ENCODE measurements around the gene MLST8. TPM values are rescaled to one million over a fixed set of nuclear protein-coding genes. Genes with fewer than 3 reads are reported as not detected.

MLST8 gene
- total RNA-seq, 4 donors from 2014 or later, result 61.0 to 95.6 (median 63.1) TPM

DNA sequence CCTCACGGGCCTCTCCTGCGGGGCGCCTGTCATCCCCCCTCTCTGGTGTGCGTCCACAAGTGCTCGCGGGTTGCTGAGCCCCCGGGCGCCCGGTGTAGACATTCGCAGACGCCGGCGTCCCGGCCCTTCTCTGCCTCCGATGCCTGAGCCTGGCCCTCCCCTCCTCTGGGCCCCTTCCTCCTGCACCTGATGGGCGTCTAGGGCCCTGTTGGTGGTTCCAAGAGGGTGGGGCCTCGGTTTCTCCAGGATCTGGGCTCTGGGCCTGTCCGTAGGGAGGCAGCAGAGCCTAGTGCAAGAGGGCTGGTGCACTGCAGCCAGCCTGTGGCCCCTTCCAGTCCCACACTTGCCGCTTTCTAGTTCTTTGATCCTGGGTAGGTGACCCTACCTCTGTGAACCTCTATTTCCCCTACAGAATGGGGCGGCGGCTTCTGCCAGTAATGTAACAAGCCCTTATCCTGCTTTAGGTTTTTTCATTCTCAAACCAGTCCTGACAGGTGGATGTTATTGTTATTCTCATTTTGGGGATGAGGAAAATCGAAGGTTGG lies 18.8 kb downstream of the MLST8 start:
- 8 to 20% methylated on average over 8 to 19 of the region's 22 CpGs for WGBS, 2 donors
- Histone ChIP-seq H3K27ac (peak overlapping the region; percentile 30 to 86 (median 62)), H3K4me1 (peaks cover 10 to 23% of the 10 kb centered on the region in 2 donors), H3K27me3 (no peaks in the 10 kb centered on the region), H3K9me3 (no peaks in the 10 kb centered on the region), H3K4me3 (replicated peaks in 1 of 3) (peak overlapping the region; percentile 38 to 94 (median 72)), H3K36me3 (peaks cover 8 to 11% of the 10 kb centered on the region in 2 donors)
- TF ChIP-seq POLR2A (IDR thresholded peaks at IDR 0.05), result no peak
- TF ChIP-seq, protein P1, sequence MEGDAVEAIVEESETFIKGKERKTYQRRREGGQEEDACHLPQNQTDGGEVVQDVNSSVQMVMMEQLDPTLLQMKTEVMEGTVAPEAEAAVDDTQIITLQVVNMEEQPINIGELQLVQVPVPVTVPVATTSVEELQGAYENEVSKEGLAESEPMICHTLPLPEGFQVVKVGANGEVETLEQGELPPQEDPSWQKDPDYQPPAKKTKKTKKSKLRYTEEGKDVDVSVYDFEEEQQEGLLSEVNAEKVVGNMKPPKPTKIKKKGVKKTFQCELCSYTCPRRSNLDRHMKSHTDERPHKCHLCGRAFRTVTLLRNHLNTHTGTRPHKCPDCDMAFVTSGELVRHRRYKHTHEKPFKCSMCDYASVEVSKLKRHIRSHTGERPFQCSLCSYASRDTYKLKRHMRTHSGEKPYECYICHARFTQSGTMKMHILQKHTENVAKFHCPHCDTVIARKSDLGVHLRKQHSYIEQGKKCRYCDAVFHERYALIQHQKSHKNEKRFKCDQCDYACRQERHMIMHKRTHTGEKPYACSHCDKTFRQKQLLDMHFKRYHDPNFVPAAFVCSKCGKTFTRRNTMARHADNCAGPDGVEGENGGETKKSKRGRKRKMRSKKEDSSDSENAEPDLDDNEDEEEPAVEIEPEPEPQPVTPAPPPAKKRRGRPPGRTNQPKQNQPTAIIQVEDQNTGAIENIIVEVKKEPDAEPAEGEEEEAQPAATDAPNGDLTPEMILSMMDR (IDR thresholded peaks at IDR 0.05), result peak in 2 of 6 experiments; percentile 17 to 38
- intact Hi-C loops (cut with DNase I), result no loop called here
- peak; percentile 59 to 62 for DNase-seq

DNA sequence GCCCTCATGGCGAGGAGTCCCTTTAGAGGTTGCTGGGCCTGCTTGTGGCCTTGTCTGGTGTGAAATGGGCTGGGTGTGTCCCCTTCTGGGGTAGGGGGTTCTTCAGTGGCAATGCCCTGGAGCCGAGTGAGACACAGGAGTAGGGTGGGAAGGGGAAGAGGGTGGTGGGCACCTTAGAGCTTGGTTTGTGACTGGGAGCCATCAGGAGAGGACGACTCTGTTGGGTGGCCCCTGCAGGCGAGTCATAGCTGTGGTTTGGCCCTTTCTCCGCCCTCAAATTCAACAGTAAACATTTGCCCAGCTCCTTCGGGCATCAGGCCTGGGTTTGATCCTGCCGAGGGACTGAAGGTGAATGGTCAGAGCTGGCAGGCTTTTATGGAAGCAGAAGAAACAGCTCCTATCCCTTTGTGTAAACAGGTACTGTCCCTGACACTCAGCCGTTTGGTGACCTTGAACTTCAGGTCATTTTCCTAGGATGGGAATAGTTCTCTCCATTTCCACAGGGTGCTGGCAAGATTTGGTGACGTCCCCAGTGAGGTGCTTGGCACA lies 21.1 kb downstream of the MLST8 start:
- TF ChIP-seq, protein P1 (IDR thresholded peaks at IDR 0.05), result no peak
- no peak for TF ChIP-seq POLR2A (IDR thresholded peaks at IDR 0.05)

DNA sequence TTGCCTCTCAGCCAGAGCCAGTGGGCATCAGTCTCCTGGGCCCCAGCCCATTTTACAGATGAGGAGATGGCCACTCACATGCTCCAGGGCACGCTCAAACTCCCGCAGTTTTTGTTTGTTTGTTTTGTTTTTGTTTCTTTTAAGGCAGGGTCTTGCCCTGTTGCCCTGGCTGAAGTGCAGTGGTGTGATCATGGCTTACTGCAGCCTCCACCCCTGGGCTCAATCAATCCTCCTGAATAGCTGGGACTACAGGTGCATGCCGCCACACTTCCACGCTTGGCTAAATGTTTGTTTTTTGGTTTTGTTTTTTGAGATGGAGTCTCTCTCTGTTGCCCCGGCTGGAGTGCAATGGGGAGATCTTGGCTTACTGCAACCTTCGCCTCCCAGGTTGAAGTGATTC lies 21.7 kb downstream of the MLST8 start:
- Histone ChIP-seq H3K9me3 (no peaks in the 10 kb centered on the region), H3K4me3 (replicated peaks in 1 of 3) (no peak overlapping the region), H3K27ac (no peak overlapping the region), H3K4me1 (peaks cover 35 to 45% of the 10 kb centered on the region in 2 donors), H3K36me3 (peaks cover 19 to 27% of the 10 kb centered on the region in 2 donors), H3K27me3 (no peaks in the 10 kb centered on the region)
- 87 to 88% methylated on average over 6 of the region's 6 CpGs for WGBS, 2 donors
- DNase-seq, result no peak
- intact Hi-C loops (cut with DNase I), result no loop called here
- TF ChIP-seq, protein P1 (IDR thresholded peaks at IDR 0.05), result no peak
- no peak for TF ChIP-seq POLR2A (IDR thresholded peaks at IDR 0.05)

More for the DNA sequence above, 21.1 kb downstream of the MLST8 start:
- H3K27me3 ChIP-seq, result no peaks in the 10 kb centered on the region
- no peak overlapping the region for H3K4me3 ChIP-seq (replicated peaks in 1 of 3)
- WGBS, 2 donors, result 82 to 87% methylated on average over 9 of the region's 9 CpGs
- peaks cover 29 to 39% of the 10 kb centered on the region in 2 donors for H3K4me1 ChIP-seq
- peaks cover 19 to 24% of the 10 kb centered on the region in 2 donors for H3K36me3 ChIP-seq
- intact Hi-C loops (cut with DNase I), result no loop called here
- no peaks in the 10 kb centered on the region for H3K9me3 ChIP-seq
- no peak overlapping the region for H3K27ac ChIP-seq
- DNase-seq, result no peak

DNA sequence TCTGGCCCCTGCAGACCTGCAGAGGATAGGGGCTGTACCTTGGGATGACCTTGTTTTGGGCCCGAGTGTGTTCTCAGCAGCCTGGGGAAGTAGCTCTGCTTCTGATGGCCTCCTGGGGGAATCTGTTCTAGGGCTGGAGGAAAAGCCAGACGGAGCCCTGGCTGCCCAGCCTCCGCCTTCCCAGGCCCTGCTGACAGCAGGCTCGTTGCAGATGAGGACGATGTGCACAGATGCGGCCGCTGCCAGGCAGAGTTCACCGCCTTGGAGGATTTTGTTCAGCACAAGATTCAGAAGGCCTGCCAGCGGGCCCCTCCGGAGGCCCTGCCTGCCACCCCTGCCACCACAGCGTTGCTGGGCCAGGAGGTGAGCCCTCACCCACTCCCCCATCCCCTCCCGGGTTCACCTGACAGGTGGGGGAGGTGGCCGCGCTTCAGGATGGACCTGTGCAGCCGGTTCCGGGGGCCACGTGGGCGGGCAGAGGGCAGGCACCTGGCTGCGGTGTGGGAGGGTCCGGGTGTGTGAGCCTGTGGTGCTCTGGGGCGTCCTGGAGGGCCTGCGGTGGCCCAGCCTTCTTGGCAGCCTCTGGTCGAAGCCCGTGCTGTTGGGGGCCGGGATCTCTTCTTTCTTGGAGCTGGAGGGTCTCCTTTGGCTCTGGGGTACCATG lies 23.0 kb downstream of the MLST8 start:
- intact Hi-C loops (cut with DNase I), result no loop called here
- DNase-seq, result no peak
- peaks cover 28 to 36% of the 10 kb centered on the region in 2 donors for H3K36me3 ChIP-seq
- peak overlapping the region in 1 of 3 donors; percentile 28 for H3K27ac ChIP-seq
- TF ChIP-seq POLR2A (IDR thresholded peaks at IDR 0.05), result no peak
- TF ChIP-seq, protein P1 (IDR thresholded peaks at IDR 0.05), result no peak
- WGBS, 2 donors, result 87 to 91% methylated on average over 10 to 19 of the region's 25 CpGs
- H3K9me3 ChIP-seq, result no peaks in the 10 kb centered on the region
- H3K27me3 ChIP-seq, result no peaks in the 10 kb centered on the region
- peaks cover 47 to 55% of the 10 kb centered on the region in 2 donors for H3K4me1 ChIP-seq
- no peak overlapping the region for H3K4me3 ChIP-seq (replicated peaks in 1 of 3)

DNA sequence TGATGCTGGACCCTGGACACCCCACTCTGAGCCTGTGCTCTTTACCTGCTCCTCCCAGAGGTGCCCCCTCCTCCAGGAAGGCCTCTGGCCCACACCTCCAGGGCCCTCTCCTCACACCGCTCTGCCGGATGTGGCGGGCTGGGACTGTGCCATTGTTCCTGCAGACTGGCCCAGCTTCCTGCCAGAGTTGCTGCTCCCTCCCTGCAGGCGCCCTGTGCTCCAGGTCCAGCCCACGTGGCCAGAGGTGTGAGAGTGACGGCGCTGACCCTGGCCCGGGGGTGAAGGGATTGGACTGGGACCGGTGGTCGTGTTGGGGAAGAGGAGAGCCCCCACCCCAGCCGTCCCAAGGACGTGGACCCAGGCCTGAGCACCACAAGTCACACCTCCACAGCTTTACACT lies 23.8 kb downstream of the MLST8 start:
- Histone ChIP-seq H3K9me3 (no peaks in the 10 kb centered on the region), H3K4me3 (replicated peaks in 1 of 3) (no peak overlapping the region), H3K27me3 (no peaks in the 10 kb centered on the region), H3K27ac (peak overlapping the region in 2 of 3 donors; percentile 91 to 98), H3K36me3 (peaks cover 36 to 43% of the 10 kb centered on the region in 2 donors), H3K4me1 (peaks cover 49 to 58% of the 10 kb centered on the region in 2 donors)
- no peak for TF ChIP-seq POLR2A (IDR thresholded peaks at IDR 0.05)
- TF ChIP-seq, protein P1 (IDR thresholded peaks at IDR 0.05), result no peak
- intact Hi-C loops (cut with DNase I), result no loop called here
- WGBS, 2 donors, result 76 to 87% methylated on average over 3 to 11 of the region's 12 CpGs
- DNase-seq, result no peak

Data from thyroid gland (tissue), 4 donors.